HG02678 (cell line): ENCODE results near the gene CLSTN2.

Experiments used
- ATAC-seq: cut with Tn5 transposase; IDR thresholded peaks from one replicate; pipeline ENCODE4 v1.9.1; 2021; ENCODE audit warnings: mild to moderate bottlenecking, moderate library complexity; ENCODE audit not compliant: unreplicated experiment

CLSTN2 gene

GRCh38 chr3:140223197-140223596 lies 288.2 kb downstream of the CLSTN2 start:
- ATAC-seq: no peak

DNA sequence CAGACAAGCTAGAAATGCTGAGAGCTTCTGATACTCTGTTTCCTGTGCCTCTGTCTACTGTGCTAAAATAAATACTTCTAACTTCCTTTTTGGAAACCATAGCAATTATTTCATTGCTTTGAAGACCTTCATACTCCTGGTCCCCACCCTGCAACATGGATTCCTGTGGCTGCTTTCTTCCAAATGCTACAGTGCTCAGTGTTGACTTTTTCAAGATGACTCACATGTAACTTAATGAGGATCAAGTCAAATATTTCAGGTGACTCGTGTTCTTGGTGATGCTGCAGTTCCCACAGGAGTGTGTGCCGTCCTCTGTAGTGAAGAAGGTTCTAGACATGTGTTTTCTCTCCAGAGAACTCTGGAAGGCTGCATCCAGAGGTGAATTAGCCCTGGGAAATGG lies 288.6 kb downstream of the CLSTN2 start:
- ATAC-seq: no peak

DNA sequence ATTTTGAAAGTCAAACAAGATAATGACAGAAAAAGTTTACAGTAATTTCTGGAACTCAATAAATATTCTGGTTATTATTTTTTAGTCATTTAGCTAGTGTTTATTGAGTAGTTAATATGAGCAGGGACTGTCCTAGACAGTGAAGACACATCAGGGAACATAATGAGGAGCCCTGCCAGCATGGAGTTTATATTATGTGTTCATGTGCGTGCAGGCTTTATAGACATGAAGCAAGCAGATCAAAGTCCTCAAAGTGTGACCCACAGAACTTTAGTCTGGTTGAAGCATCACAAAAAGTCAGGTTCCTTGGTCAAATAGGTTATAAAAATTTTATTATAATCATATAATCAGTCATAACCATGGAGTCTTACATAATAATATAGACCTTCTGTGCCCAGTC lies 289.3 kb downstream of the CLSTN2 start:
- ATAC-seq: no peak

GRCh38 chr3:140225996-140226395 lies 291.0 kb downstream of the CLSTN2 start:
- ATAC-seq: no peak

DNA sequence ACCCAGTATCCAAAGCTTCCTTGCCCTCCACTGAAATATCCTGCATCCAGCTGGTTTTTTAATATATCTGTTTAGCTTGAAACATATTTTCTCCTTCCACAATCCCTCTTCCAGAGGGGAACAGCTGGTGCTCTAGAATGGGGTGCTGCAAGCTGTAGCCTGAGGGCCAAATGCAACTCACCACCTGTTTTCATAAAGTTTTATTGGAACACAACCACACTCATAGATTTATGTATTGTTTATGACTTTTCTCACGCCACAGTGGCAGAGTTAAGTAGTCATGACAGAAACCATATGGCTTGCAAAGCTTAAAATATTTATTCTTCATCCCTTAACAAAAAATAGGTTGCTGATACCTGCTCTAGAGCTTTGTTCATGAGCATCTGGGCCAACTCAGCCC lies 298.7 kb downstream of the CLSTN2 start:
- ATAC-seq: no peak

- no peak for ATAC-seq
Observed at GRCh38 chr3:140234256-140234655, 299.3 kb downstream of the CLSTN2 start.

DNA sequence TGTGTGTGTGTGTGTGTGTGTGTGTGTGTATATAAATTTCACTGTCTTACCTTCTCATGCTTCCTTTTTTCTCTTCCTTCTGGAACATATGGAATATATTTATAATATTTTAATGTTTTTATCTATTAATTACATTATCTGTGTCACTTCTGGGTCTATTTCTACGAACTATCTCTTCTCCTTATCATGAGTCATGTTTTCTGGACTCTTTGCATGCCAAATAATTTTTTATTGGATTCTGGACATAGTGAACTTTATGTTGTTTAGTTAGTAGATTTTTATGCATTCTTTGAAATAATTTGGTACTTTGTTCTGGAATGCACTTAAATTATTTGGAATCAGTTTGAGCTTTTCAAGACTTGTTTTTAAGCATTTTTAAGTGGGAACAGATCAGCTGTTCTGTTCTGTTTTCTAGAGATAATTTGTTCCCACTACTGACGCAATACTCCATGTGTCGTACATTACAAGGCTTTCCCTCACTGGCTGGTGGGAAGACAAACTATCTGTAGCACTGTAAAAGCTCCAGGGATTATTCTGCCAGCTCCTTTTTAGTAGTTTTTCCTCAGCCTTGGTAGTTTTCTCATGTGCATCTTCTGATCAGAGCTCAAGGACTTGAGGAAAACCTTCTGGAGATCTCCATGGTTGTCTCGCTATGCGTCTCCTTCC lies 302.0 kb downstream of the CLSTN2 start:
- ATAC-seq: no peak

- no peak for ATAC-seq
Observed at GRCh38 chr3:140238646-140239314, 303.8 kb downstream of the CLSTN2 start.

DNA sequence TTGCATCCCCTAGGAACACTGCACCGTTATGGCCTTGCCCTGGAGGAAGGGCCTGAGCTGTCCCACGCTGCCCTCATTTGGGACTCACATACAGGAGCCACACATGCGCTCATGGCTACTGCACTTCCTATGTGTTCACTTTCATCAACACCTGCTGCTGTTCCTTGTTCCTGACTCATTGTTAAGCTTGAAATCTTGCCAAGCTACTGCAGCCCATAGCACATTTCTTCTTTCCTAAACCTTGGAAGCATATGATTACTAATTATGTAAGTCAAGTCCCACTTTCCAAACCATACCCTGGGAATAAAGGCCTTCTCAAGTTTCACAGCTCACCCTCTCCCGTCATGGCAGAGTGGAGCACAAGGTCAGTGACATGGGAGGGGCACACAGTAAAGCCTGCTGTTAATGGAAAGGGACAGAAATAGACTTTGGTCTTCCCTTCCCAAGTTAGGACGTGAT lies 307.9 kb downstream of the CLSTN2 start:
- no peak for ATAC-seq

- ATAC-seq: no peak
Observed at GRCh38 chr3:140243575-140243974, 308.6 kb downstream of the CLSTN2 start.

DNA sequence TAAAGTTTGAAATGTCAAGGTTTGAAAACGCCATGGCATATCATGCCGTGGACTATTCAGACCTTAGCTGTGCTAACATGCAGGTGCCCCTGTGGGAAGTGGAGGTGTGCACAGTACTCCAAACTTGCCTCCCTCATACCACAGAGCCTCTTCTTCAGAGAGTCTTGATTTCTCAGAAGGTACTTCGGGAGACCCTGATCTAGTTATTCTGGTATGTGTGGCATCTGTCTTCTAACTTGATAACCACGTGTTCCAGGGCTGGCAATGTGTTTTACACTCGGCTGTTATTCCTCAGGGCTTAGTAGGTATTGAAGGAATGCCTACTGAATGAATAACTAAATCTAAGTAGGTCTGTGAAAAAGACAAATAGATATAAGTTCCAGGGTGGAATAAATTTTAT lies 309.9 kb downstream of the CLSTN2 start:
- ATAC-seq: no peak

DNA sequence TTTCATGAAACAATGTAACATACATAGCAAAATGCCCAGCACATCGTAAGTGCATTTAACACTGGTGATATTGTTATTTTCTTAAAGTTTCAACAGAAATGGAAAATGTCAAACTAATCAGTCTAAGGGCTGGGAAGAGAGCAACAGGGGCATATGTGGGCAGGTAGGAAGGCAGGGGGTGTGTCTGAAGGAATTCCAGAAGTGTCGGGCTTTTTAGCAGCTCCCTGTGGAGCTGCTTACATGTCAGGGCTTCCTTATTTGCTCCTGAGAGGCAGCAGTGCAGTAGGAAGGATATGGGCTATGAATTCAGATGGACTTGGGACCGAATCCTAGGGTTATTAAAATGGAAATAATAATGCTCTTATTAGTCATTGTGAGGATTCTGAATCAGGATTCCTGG lies 311.6 kb downstream of the CLSTN2 start:
- no peak for ATAC-seq

DNA sequence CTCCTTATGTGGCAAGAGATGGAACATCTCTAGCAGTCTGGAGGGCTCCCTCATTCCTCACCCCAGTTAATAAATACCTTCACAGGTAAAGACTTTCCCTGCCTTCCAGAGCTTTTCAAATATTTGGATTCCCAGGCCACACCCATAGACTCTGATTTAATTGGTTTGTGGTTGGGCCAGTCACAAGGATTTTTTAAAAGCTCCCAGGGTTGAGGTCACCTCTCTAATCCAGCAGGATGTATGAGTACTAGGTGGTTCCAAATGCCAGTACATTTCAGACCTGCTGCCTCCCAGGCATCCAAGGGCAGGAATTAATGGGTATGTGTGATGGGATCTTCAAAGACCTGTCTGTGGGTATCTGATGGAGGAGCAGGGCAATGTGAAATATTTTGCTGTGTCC lies 312.8 kb downstream of the CLSTN2 start:
- no peak for ATAC-seq

GRCh38 chr3:140249188-140249587 lies 314.2 kb downstream of the CLSTN2 start:
- no peak for ATAC-seq

- ATAC-seq: no peak
Observed at GRCh38 chr3:140250010-140250855, 315.2 kb downstream of the CLSTN2 start.

GRCh38 chr3:140250945-140251344 lies 316.0 kb downstream of the CLSTN2 start:
- no peak for ATAC-seq

- no peak for ATAC-seq
Observed at GRCh38 chr3:140251678-140252077, 316.7 kb downstream of the CLSTN2 start.

GRCh38 chr3:140252812-140253656 lies 318.0 kb downstream of the CLSTN2 start:
- no peak for ATAC-seq

DNA sequence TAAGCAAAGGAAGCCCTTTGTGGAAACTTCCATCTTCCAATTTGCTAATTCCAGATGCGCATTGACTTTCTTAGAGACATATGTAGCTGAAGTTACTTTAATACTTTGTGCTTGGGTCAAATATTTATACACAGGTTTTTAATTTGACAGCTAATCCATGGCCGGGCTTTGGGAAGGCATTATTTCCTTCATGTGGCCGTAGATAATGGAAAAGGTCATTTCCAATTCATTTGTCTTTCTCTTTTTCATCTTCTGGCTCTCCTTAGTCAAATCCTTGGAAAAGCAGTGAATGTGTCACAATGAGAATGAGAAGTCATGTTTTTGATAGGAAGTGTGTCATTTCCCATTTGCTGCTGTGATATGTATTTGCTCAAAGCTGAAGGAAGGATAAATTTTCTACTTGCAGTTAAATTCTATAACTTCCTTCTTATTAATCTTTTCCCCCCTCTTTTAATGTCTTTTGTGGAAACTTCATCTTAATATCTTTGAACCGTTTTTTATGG lies 323.3 kb downstream of the CLSTN2 start:
- no peak for ATAC-seq

DNA sequence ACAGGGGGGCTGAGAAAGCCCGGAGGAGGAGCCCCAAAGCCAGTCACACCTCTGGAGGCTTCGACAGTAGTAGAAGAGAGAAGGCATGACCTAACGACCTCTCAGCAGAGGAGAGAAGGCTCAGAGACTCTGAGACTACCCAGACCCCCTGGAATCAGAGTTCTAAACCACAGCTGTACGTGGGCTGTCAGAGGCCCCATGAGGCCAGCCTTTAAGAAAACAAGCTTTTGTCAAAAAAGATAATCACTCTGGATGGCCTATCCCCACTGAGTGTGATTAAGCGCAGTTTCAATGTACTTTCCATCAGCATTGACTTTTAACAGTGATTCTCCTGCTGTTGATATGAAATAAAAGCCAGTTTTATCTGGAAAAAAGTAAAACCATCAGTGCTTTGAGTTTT lies 330.3 kb downstream of the CLSTN2 start:
- ATAC-seq: no peak

GRCh38 chr3:140268103-140268502 lies 333.1 kb downstream of the CLSTN2 start:
- ATAC-seq: no peak
